Measurements from ENCODE around the gene SCN2A. TPM values are rescaled to one million over a fixed set of nuclear protein-coding genes. Genes with fewer than 3 reads are reported as not detected.

SCN2A gene
- total RNA-seq, 2 experiments from 2014 or later = not detected

DNA sequence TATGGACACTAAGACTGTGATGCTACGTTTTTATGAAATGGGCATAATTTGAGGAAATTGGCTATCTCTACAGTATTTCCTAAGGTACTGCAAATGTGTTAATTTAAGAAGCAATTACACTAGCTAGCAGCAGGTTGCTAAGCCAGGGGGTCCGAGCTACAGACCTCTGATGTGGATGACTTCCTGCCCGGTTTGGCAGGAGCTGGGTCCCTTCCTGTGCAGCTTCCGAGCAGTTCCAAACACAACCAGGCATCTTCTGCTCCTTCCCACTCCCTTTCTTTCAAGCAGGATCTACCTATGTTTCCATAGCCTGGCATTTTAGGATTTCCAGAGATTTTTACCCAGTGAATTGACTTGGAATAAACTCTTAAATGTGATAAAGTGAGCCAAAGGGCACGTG, 55.7 kb downstream of the SCN2A start:
- intact Hi-C loops (cut with DNase I, micrococcal nuclease) = loop anchor here (5.0 kb wide), 3 partner anchors 303 to 662 kb away; partner anchors contain the start of gene TTC21B (in 1 of the 2)
- Mint-ChIP-seq H3K36me3 (ENCODE audit: low read depth) (no peaks in the 10 kb centered on the region), H3K27ac (no peak overlapping the region), H3K9me3 (no peaks in the 10 kb centered on the region), H3K4me3 (no peak overlapping the region), H3K27me3 (peaks cover 4% of the 10 kb centered on the region), H3K4me1 (ENCODE audit: low read depth) (peaks cover 10% of the 10 kb centered on the region)
- no peak for DNase-seq
- Histone ChIP-seq H3K27me3 (ENCODE audit: control insufficient read depth in 1 of 2, insufficient read depth in 2 of 2, low read length in 2 of 2) (no peaks in the 10 kb centered on the region), H3K27ac (ENCODE audit: low read depth in 1 of 2, low read length in 2 of 2) (no peak overlapping the region), H3K4me3 (ENCODE audit: low read length) (no peak overlapping the region), H3K4me1 (ENCODE audit: insufficient read depth, low read length) (no peaks in the 10 kb centered on the region), H3K9me3 (ENCODE audit: control insufficient read depth in 1 of 2, insufficient read depth in 1 of 2, low read length in 2 of 2) (no peaks in the 10 kb centered on the region), H3K36me3 (ENCODE audit: insufficient read depth, low read length) (no peaks in the 10 kb centered on the region)
- TF ChIP-seq, protein P1, sequence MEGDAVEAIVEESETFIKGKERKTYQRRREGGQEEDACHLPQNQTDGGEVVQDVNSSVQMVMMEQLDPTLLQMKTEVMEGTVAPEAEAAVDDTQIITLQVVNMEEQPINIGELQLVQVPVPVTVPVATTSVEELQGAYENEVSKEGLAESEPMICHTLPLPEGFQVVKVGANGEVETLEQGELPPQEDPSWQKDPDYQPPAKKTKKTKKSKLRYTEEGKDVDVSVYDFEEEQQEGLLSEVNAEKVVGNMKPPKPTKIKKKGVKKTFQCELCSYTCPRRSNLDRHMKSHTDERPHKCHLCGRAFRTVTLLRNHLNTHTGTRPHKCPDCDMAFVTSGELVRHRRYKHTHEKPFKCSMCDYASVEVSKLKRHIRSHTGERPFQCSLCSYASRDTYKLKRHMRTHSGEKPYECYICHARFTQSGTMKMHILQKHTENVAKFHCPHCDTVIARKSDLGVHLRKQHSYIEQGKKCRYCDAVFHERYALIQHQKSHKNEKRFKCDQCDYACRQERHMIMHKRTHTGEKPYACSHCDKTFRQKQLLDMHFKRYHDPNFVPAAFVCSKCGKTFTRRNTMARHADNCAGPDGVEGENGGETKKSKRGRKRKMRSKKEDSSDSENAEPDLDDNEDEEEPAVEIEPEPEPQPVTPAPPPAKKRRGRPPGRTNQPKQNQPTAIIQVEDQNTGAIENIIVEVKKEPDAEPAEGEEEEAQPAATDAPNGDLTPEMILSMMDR (IDR thresholded peaks at IDR 0.05) = no peak
- ATAC-seq (ENCODE audit: poor library complexity) = no peak
- POLR2A ChIA-PET = no interaction called here
- CTCF ChIA-PET = no interaction called here

DNA sequence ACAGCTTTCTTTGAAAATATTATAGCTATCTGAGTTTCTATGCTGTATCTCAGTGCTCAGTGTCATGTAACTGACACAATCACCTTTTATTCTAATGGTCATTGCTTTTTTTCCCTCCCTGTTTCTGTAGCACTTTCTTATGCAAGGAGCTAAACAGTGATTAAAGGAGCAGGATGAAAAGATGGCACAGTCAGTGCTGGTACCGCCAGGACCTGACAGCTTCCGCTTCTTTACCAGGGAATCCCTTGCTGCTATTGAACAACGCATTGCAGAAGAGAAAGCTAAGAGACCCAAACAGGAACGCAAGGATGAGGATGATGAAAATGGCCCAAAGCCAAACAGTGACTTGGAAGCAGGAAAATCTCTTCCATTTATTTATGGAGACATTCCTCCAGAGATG, 56.4 kb downstream of the SCN2A start:
- ATAC-seq (ENCODE audit: poor library complexity) (no peak), DNase-seq (no peak)
- H3K27me3 Mint-ChIP-seq = peaks cover 4% of the 10 kb centered on the region
- no peaks in the 10 kb centered on the region for H3K36me3 Mint-ChIP-seq (ENCODE audit: low read depth)
- H3K27ac Mint-ChIP-seq = no peak overlapping the region
- no peak overlapping the region for H3K4me3 Mint-ChIP-seq
- peaks cover 10% of the 10 kb centered on the region for H3K4me1 Mint-ChIP-seq (ENCODE audit: low read depth)
- CTCF ChIA-PET = no interaction called here
- TF ChIP-seq, protein P1 (IDR thresholded peaks at IDR 0.05) = no peak
- POLR2A ChIA-PET = no interaction called here
- intact Hi-C loops (cut with DNase I, micrococcal nuclease) = loop anchor here in 1 of 2 experiments (5.0 kb wide), 1 partner anchor 662 kb away; no protein-coding TSS in a partner anchor
- H3K9me3 Mint-ChIP-seq = no peaks in the 10 kb centered on the region
- Histone ChIP-seq H3K4me1 (ENCODE audit: insufficient read depth, low read length) (no peaks in the 10 kb centered on the region), H3K36me3 (ENCODE audit: insufficient read depth, low read length) (no peaks in the 10 kb centered on the region), H3K27me3 (ENCODE audit: control insufficient read depth in 1 of 2, insufficient read depth in 2 of 2, low read length in 2 of 2) (no peaks in the 10 kb centered on the region), H3K27ac (ENCODE audit: low read depth in 1 of 2, low read length in 2 of 2) (no peak overlapping the region), H3K4me3 (ENCODE audit: low read length) (no peak overlapping the region), H3K9me3 (ENCODE audit: control insufficient read depth in 1 of 2, insufficient read depth in 1 of 2, low read length in 2 of 2) (no peaks in the 10 kb centered on the region)

DNA sequence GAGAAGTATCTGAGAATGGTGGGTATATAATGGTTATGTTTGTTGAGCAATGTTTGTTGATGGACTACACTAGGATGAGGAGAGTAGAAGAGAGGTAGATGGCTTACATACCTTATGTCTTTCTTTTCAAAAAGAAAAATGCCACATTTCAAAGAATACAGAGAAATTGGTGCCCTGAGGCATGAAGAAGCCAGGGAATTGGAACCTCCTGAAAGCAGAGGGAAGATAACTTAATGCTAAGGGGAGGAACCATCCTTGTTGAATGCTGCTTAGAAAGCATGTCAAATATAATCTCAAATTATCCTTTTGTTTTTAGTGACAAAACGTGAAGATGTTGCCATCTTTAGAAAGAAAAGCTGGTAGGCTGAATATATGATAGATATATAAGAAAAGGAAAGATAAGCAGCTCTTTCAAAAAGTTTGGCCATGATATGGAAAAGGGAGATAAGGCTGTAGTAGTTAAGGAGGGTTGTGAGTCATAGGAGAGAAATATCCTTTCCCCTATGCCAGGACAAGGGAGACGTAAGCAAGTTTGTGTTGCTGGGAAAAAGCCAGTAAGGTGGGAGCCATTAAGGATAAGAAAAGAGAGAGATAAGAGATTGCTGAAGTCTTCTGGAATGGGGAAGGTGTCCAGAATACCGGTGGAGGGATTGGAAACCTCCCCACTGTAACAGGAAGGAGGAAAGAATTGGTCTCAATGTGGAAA, 66.3 kb downstream of the SCN2A start:
- TF ChIP-seq, protein P1 (IDR thresholded peaks at IDR 0.05) = no peak
- Mint-ChIP-seq H3K9me3 (no peaks in the 10 kb centered on the region), H3K4me3 (no peak overlapping the region), H3K36me3 (ENCODE audit: low read depth) (no peaks in the 10 kb centered on the region), H3K4me1 (ENCODE audit: low read depth) (no peaks in the 10 kb centered on the region), H3K27ac (no peak overlapping the region), H3K27me3 (no peaks in the 10 kb centered on the region)
- Histone ChIP-seq H3K27ac (ENCODE audit: low read depth in 1 of 2, low read length in 2 of 2) (no peak overlapping the region), H3K4me3 (ENCODE audit: low read length) (no peak overlapping the region), H3K36me3 (ENCODE audit: insufficient read depth, low read length) (no peaks in the 10 kb centered on the region), H3K4me1 (ENCODE audit: insufficient read depth, low read length) (no peaks in the 10 kb centered on the region), H3K9me3 (ENCODE audit: control insufficient read depth in 1 of 2, insufficient read depth in 1 of 2, low read length in 2 of 2) (no peaks in the 10 kb centered on the region), H3K27me3 (ENCODE audit: control insufficient read depth in 1 of 2, insufficient read depth in 2 of 2, low read length in 2 of 2) (no peaks in the 10 kb centered on the region)
- CTCF ChIA-PET = no interaction called here
- DNase-seq (no peak), ATAC-seq (ENCODE audit: poor library complexity) (no peak)
- POLR2A ChIA-PET = no interaction called here
- intact Hi-C loops (cut with DNase I, micrococcal nuclease) = no loop called here

Measured in CD4-positive, alpha-beta T cell (primary cell).